ENCODE results near the gene PAX9.

PAX9 gene

DNA sequence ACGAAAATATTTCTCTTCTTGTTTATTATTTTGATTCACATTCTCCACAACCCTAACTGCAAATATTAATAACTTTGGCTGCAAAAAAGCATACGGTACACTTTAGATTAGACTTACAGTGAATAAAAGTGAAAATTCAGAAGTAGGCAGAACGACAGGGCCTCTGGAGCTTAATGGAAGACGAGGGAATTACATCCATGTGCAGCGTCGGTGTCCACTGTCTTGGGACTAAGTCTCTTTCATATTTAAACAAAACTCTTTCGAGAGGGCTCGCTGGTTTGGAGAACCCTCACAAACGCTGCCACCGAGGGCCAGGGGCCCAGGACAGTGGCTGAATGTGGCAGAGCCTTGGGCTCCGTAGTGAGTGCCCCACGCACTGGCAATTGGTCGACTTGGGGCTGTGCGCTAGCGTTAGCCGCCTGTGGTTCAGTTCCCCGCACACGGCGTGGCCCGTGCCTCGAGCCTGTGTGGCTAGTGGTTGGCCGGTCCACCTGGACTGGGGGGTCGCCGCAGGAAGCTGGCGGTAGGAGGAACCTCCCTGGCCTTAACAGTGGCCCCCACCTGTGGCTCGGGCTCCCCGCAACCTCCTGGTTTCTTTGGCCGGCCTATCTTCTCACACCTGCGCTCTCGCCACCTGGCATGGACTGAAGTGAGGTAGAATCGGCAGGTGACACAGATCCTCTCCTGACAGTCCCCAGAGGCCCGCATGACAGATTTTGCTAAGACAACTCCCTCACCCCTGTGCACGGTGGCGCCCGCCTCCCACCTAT is 739 bp upstream of the PAX9 start:
- Histone ChIP-seq H3K18ac (ENCODE audit: low read length) (peak overlapping the region; percentile 40), H3K27ac (replicated peaks; ENCODE audit: low read length) (no peak overlapping the region), H2BK5ac (ENCODE audit: low read length) (no peak overlapping the region), H3K36me3 (replicated peaks in 1 of 2; ENCODE audit: control insufficient read depth in 2 of 2, insufficient read depth in 2 of 2, low read length in 2 of 2) (no peaks in the 10 kb centered on the region), H3K4me2 (ENCODE audit: insufficient read depth, low read length, poor library complexity, severe bottlenecking) (peak overlapping the region; percentile 74), H2AK5ac (ENCODE audit: low read depth, low read length) (no peak overlapping the region), H2BK12ac (ENCODE audit: low read length) (no peak overlapping the region), H4K8ac (ENCODE audit: low read depth, low read length) (no peak overlapping the region), H3K4me1 (ENCODE audit: control insufficient read depth in 2 of 2, insufficient read depth in 1 of 2, low read depth in 1 of 2, low read length in 2 of 2) (peaks cover 10 to 29% of the 10 kb centered on the region in 2 donors), H3K4me3 (ENCODE audit: low read length in 2 of 2) (peak overlapping the region in 1 of 2 donors; percentile 41), H4K91ac (ENCODE audit: low read depth, low read length, poor library complexity) (no peak overlapping the region), H3K9ac (ENCODE audit: low read depth, low read length, poor library complexity) (peak overlapping the region; percentile 72), H3K9me3 (replicated peaks in 1 of 2; ENCODE audit: control insufficient read depth in 2 of 2, insufficient read depth in 1 of 2, low read depth in 1 of 2, low read length in 2 of 2) (peaks cover 0 to 2% of the 10 kb centered on the region in 2 donors), H3K23ac (ENCODE audit: low read depth, low read length, poor library complexity) (peak overlapping the region; percentile 56), H3K14ac (ENCODE audit: low read length) (no peak overlapping the region), H2BK15ac (ENCODE audit: low read length) (no peak overlapping the region), H2BK120ac (ENCODE audit: low read depth, low read length) (no peak overlapping the region), H2AFZ (ENCODE audit: low read length) (peak overlapping the region; percentile 93), H3K4ac (ENCODE audit: low read length) (no peak overlapping the region), H3K79me1 (ENCODE audit: low read depth, low read length) (no peaks in the 10 kb centered on the region), H3K27me3 (ENCODE audit: control insufficient read depth in 3 of 3, insufficient read depth in 3 of 3, low read depth in 1 of 3, low read length in 3 of 3) (peaks cover 71 to 100% (median 97%) of the 10 kb centered on the region in 3 experiments)
- no CpG with 5 or more reads among the region's 35 CpGs for WGBS, 2 donors (ENCODE audit: extremely low coverage in 2 of 2, insufficient read length in 2 of 2, insufficient replicate concordance in 1 of 2)
- no peak for DNase-seq (ENCODE audit: low spot score)

DNA sequence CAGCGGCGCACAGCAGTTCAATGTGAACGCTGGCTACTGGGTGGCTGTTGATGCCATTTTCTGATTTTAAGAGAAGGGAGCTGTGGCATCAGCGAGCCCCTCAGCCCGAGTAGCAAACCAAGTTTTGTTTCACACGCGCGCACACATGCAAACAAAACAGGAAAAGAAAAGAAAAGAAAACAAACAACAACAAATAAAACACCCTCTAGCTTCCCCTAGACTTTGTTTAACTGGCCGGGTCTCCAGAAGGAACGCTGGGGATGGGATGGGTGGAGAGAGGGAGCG is 540 bp downstream of the PAX9 start:
- Histone ChIP-seq H3K18ac (ENCODE audit: low read length) (no peak overlapping the region), H2BK15ac (ENCODE audit: low read length) (no peak overlapping the region), H3K4ac (ENCODE audit: low read length) (no peak overlapping the region), H4K91ac (ENCODE audit: low read depth, low read length, poor library complexity) (no peak overlapping the region), H2BK12ac (ENCODE audit: low read length) (no peak overlapping the region), H3K4me1 (ENCODE audit: control insufficient read depth in 2 of 2, insufficient read depth in 1 of 2, low read depth in 1 of 2, low read length in 2 of 2) (peaks cover 17 to 25% of the 10 kb centered on the region in 2 donors), H3K79me1 (ENCODE audit: low read depth, low read length) (peaks cover 3% of the 10 kb centered on the region), H2BK5ac (ENCODE audit: low read length) (no peak overlapping the region), H3K4me2 (ENCODE audit: insufficient read depth, low read length, poor library complexity, severe bottlenecking) (no peak overlapping the region), H3K36me3 (replicated peaks in 1 of 2; ENCODE audit: control insufficient read depth in 2 of 2, insufficient read depth in 2 of 2, low read length in 2 of 2) (no peaks in the 10 kb centered on the region), H4K8ac (ENCODE audit: low read depth, low read length) (no peak overlapping the region), H3K23ac (ENCODE audit: low read depth, low read length, poor library complexity) (no peak overlapping the region), H3K9me3 (replicated peaks in 1 of 2; ENCODE audit: control insufficient read depth in 2 of 2, insufficient read depth in 1 of 2, low read depth in 1 of 2, low read length in 2 of 2) (peaks cover 0 to 2% of the 10 kb centered on the region in 2 donors), H2AK5ac (ENCODE audit: low read depth, low read length) (no peak overlapping the region), H2AFZ (ENCODE audit: low read length) (peak overlapping the region; percentile 93), H3K9ac (ENCODE audit: low read depth, low read length, poor library complexity) (no peak overlapping the region), H3K4me3 (ENCODE audit: low read length in 2 of 2) (peak overlapping the region in 1 of 2 donors; percentile 41), H3K14ac (ENCODE audit: low read length) (no peak overlapping the region), H3K27me3 (ENCODE audit: control insufficient read depth in 3 of 3, insufficient read depth in 3 of 3, low read depth in 1 of 3, low read length in 3 of 3) (peaks cover 72 to 100% (median 97%) of the 10 kb centered on the region in 3 experiments), H2BK120ac (ENCODE audit: low read depth, low read length) (no peak overlapping the region), H3K27ac (replicated peaks; ENCODE audit: low read length) (no peak overlapping the region)
- no CpG with 5 or more reads among the region's 11 CpGs for WGBS, 2 donors (ENCODE audit: extremely low coverage in 2 of 2, insufficient read length in 2 of 2, insufficient replicate concordance in 1 of 2)
- no peak for DNase-seq (ENCODE audit: low spot score)

GRCh38 chr14:36662543-36663403 is 1.1 kb downstream of the PAX9 start:
- Histone ChIP-seq H3K9me3 (replicated peaks in 1 of 2; ENCODE audit: control insufficient read depth in 2 of 2, insufficient read depth in 1 of 2, low read depth in 1 of 2, low read length in 2 of 2) (peaks cover 0 to 2% of the 10 kb centered on the region in 2 donors), H3K4ac (ENCODE audit: low read length) (no peak overlapping the region), H3K4me1 (ENCODE audit: control insufficient read depth in 2 of 2, insufficient read depth in 1 of 2, low read depth in 1 of 2, low read length in 2 of 2) (peaks cover 17 to 23% of the 10 kb centered on the region in 2 donors), H3K18ac (ENCODE audit: low read length) (peak overlapping the region; percentile 35), H2BK12ac (ENCODE audit: low read length) (no peak overlapping the region), H2BK15ac (ENCODE audit: low read length) (peak overlapping the region; percentile 2), H2AFZ (ENCODE audit: low read length) (peak overlapping the region; percentile 93), H3K79me1 (ENCODE audit: low read depth, low read length) (peaks cover 3% of the 10 kb centered on the region), H2BK120ac (ENCODE audit: low read depth, low read length) (peak overlapping the region; percentile 18), H3K14ac (ENCODE audit: low read length) (peak overlapping the region; percentile 97), H2BK5ac (ENCODE audit: low read length) (peak overlapping the region; percentile 58), H3K36me3 (replicated peaks in 1 of 2; ENCODE audit: control insufficient read depth in 2 of 2, insufficient read depth in 2 of 2, low read length in 2 of 2) (no peaks in the 10 kb centered on the region), H3K9ac (ENCODE audit: low read depth, low read length, poor library complexity) (peak overlapping the region; percentile 78), H2AK5ac (ENCODE audit: low read depth, low read length) (peak overlapping the region; percentile 2), H3K23ac (ENCODE audit: low read depth, low read length, poor library complexity) (peak overlapping the region; percentile 46), H3K27ac (replicated peaks; ENCODE audit: low read length) (no peak overlapping the region), H3K27me3 (ENCODE audit: control insufficient read depth in 3 of 3, insufficient read depth in 3 of 3, low read depth in 1 of 3, low read length in 3 of 3) (peaks cover 68 to 100% (median 92%) of the 10 kb centered on the region in 3 experiments), H4K91ac (ENCODE audit: low read depth, low read length, poor library complexity) (no peak overlapping the region), H3K4me2 (ENCODE audit: insufficient read depth, low read length, poor library complexity, severe bottlenecking) (peak overlapping the region; percentile 41), H3K4me3 (ENCODE audit: low read length in 2 of 2) (peak overlapping the region; percentile 41 to 43), H4K8ac (ENCODE audit: low read depth, low read length) (no peak overlapping the region)
- DNase-seq (ENCODE audit: low spot score), result no peak
- no CpG with 5 or more reads among the region's 71 CpGs for WGBS, 2 donors (ENCODE audit: extremely low coverage in 2 of 2, insufficient read length in 2 of 2, insufficient replicate concordance in 1 of 2)
